Caki2 (cell line): Measurements from ENCODE around the gene FOXN3. TPM values are rescaled to one million over a fixed set of nuclear protein-coding genes. Genes with fewer than 3 reads are reported as not detected.
A peak's percentile ranks its signal among the peaks of the same experiment; 100 is the strongest.

Experiments used
- DNase-seq: peaks from one replicate; pipeline ENCODE4 v3.0.0-alpha.2; 2015; ENCODE audit warnings: low read depth
- in situ Hi-C: cut with HindIII; loops from 2 replicates; pipeline ENCODE4 v1.10.0; 2016; ENCODE audit warnings: low sequenced_read_pairs, low pct_unique_long_range_greater_than_20kb, mixed read lengths
- total RNA-seq: library from RNA; depleted of rRNA; stranded (reverse); fragments of >200 nt; shearing (Covaris generic); gene quantifications from 2 replicates; pipeline ENCODE4 v1.2.3, GENCODE V29; 2014; ENCODE audit warnings: low replicate concordance

The FOXN3 gene
- total RNA-seq, 1 experiment from 2014 or later, result 3.2 TPM

- in situ Hi-C loops, result no loop called here
- peak; percentile 1 for DNase-seq
Measured at GRCh38 chr14:89185919-89186855, 230.8 kb downstream of the FOXN3 start.

GRCh38 chr14:89184952-89185351, 232.1 kb downstream of the FOXN3 start:
- no peak for DNase-seq
- in situ Hi-C loops, result no loop called here

- no peak for DNase-seq
- in situ Hi-C loops, result no loop called here
Measured at GRCh38 chr14:89182326-89182725, 234.7 kb downstream of the FOXN3 start.

- DNase-seq, result no peak
- in situ Hi-C loops, result no loop called here
Measured at GRCh38 chr14:89180546-89180945, 236.5 kb downstream of the FOXN3 start.

GRCh38 chr14:89179891-89180404, 237.1 kb downstream of the FOXN3 start:
- DNase-seq, result no peak
- in situ Hi-C loops, result no loop called here

- DNase-seq, result no peak
- in situ Hi-C loops, result no loop called here
Measured at GRCh38 chr14:89178800-89179535, 238.1 kb downstream of the FOXN3 start.

GRCh38 chr14:89178376-89178775, 238.7 kb downstream of the FOXN3 start:
- DNase-seq, result no peak
- in situ Hi-C loops, result no loop called here

- in situ Hi-C loops, result no loop called here
- DNase-seq, result no peak
Measured at GRCh38 chr14:89175881-89176799, 240.9 kb downstream of the FOXN3 start.

GRCh38 chr14:89171628-89172027, 245.4 kb downstream of the FOXN3 start:
- no peak for DNase-seq
- in situ Hi-C loops, result no loop called here

GRCh38 chr14:89171168-89171567, 245.9 kb downstream of the FOXN3 start:
- no peak for DNase-seq
- in situ Hi-C loops, result no loop called here

- in situ Hi-C loops, result no loop called here
- DNase-seq, result no peak
Measured at GRCh38 chr14:89167705-89168104, 249.3 kb downstream of the FOXN3 start.

- in situ Hi-C loops, result no loop called here
- no peak for DNase-seq
Measured at GRCh38 chr14:89166633-89167032, 250.4 kb downstream of the FOXN3 start.

- no peak for DNase-seq
- in situ Hi-C loops, result no loop called here
Measured at GRCh38 chr14:89165189-89166181, 251.5 kb downstream of the FOXN3 start.

GRCh38 chr14:89164168-89165073, 252.6 kb downstream of the FOXN3 start:
- in situ Hi-C loops, result no loop called here
- DNase-seq, result no peak

GRCh38 chr14:89163031-89163636, 253.9 kb downstream of the FOXN3 start:
- in situ Hi-C loops, result no loop called here
- no peak for DNase-seq

- in situ Hi-C loops, result no loop called here
- DNase-seq, result no peak
Measured at GRCh38 chr14:89162586-89162985, 254.4 kb downstream of the FOXN3 start.
